ENCODE measurements around the gene HLA-DPA1.

GRCh38 chr6:33030245-33030644 lies 43.2 kb downstream of the HLA-DPA1 start:
- TF ChIP-seq POLR2A (IDR thresholded peaks at IDR 0.05) (no peak), POLR2AphosphoS5 (IDR thresholded peaks at IDR 0.05) (no peak), CTCF (IDR thresholded peaks at IDR 0.05) (no peak)

Data from sigmoid colon (tissue), 4 donors.